IPS-18a (cell line): ENCODE data around the gene CHRFAM7A.
A peak's percentile ranks its signal among the peaks of the same experiment; 100 is the strongest.
"Not testable (repeated sequence)": the region's sequence is repeated elsewhere in the genome, so short reads cannot be mapped to it uniquely, and the experiment has no call there.

Experiments
- H3K27ac ChIP-seq: one replicate; pipeline ENCODE4 v1.5.1; 2013; ENCODE audit warnings: low read length
- H3K27me3 ChIP-seq: one replicate; pipeline ENCODE4 v1.6.1; 2013; ENCODE audit warnings: mild to moderate bottlenecking, low read length; ENCODE audit not compliant: control insufficient read depth, insufficient read depth
- H3K36me3 ChIP-seq: one replicate; pipeline ENCODE4 v1.6.1; 2013; ENCODE audit warnings: low read depth, low read length; ENCODE audit not compliant: control insufficient read depth
- H3K4me1 ChIP-seq: one replicate; pipeline ENCODE4 v1.6.1; 2013; ENCODE audit warnings: low read depth, low read length; ENCODE audit not compliant: control insufficient read depth
- H3K4me3 ChIP-seq: one replicate; pipeline ENCODE4 v1.5.1; 2013; ENCODE audit warnings: low read length
- H3K9ac ChIP-seq: one replicate; pipeline ENCODE4 v1.6.1; 2013; ENCODE audit warnings: mild to moderate bottlenecking, low read length, moderate library complexity
- H3K9me3 ChIP-seq: one replicate; pipeline ENCODE4 v1.6.1; 2013; ENCODE audit warnings: low read depth, low read length; ENCODE audit not compliant: control insufficient read depth

The CHRFAM7A gene

GRCh38 chr15:30374862-30375261 lies 18.5 kb downstream of the CHRFAM7A start:
- H3K4me1 ChIP-seq, H3K9ac ChIP-seq, H3K27ac ChIP-seq, H3K9me3 ChIP-seq, H3K4me3 ChIP-seq, H3K36me3 ChIP-seq, H3K27me3 ChIP-seq: not testable (repeated sequence)

- not testable (repeated sequence) for H3K27me3 ChIP-seq, H3K9me3 ChIP-seq, H3K27ac ChIP-seq, H3K4me3 ChIP-seq, H3K4me1 ChIP-seq, H3K9ac ChIP-seq, H3K36me3 ChIP-seq
Measured at GRCh38 chr15:30368271-30368670, 25.1 kb downstream of the CHRFAM7A start.

GRCh38 chr15:30367246-30367645 lies 26.1 kb downstream of the CHRFAM7A start:
- not testable (repeated sequence) for H3K4me1 ChIP-seq, H3K9ac ChIP-seq, H3K36me3 ChIP-seq, H3K27me3 ChIP-seq, H3K27ac ChIP-seq, H3K9me3 ChIP-seq, H3K4me3 ChIP-seq

GRCh38 chr15:30361404-30361803 lies 31.9 kb downstream of the CHRFAM7A start:
- H3K27me3 ChIP-seq, H3K36me3 ChIP-seq, H3K9ac ChIP-seq, H3K27ac ChIP-seq, H3K4me1 ChIP-seq, H3K4me3 ChIP-seq, H3K9me3 ChIP-seq: not testable (repeated sequence)

- not testable (repeated sequence) for H3K9me3 ChIP-seq, H3K27me3 ChIP-seq, H3K36me3 ChIP-seq, H3K4me1 ChIP-seq, H3K4me3 ChIP-seq, H3K9ac ChIP-seq, H3K27ac ChIP-seq
Measured at GRCh38 chr15:30360990-30361389, 32.4 kb downstream of the CHRFAM7A start.

GRCh38 chr15:30355043-30355442 lies 38.3 kb downstream of the CHRFAM7A start:
- not testable (repeated sequence) for H3K27me3 ChIP-seq, H3K9ac ChIP-seq, H3K4me3 ChIP-seq, H3K36me3 ChIP-seq, H3K9me3 ChIP-seq, H3K4me1 ChIP-seq, H3K27ac ChIP-seq

- not testable (repeated sequence) for H3K36me3 ChIP-seq, H3K9ac ChIP-seq, H3K27ac ChIP-seq, H3K9me3 ChIP-seq, H3K4me3 ChIP-seq, H3K27me3 ChIP-seq, H3K4me1 ChIP-seq
Measured at GRCh38 chr15:30349803-30350202, 43.5 kb downstream of the CHRFAM7A start.

- H3K9ac ChIP-seq, H3K27me3 ChIP-seq, H3K36me3 ChIP-seq, H3K9me3 ChIP-seq, H3K4me3 ChIP-seq, H3K4me1 ChIP-seq, H3K27ac ChIP-seq: not testable (repeated sequence)
Measured at GRCh38 chr15:30336584-30336983, 56.8 kb downstream of the CHRFAM7A start.

GRCh38 chr15:30334152-30334551 lies 59.2 kb downstream of the CHRFAM7A start:
- not testable (repeated sequence) for H3K4me3 ChIP-seq, H3K36me3 ChIP-seq, H3K4me1 ChIP-seq, H3K27me3 ChIP-seq, H3K27ac ChIP-seq, H3K9ac ChIP-seq, H3K9me3 ChIP-seq

- not testable (repeated sequence) for H3K27me3 ChIP-seq, H3K9me3 ChIP-seq, H3K9ac ChIP-seq, H3K27ac ChIP-seq, H3K36me3 ChIP-seq, H3K4me1 ChIP-seq
- H3K4me3 ChIP-seq = peak overlapping the region; percentile 23
Measured at GRCh38 chr15:30326145-30326544, 67.2 kb downstream of the CHRFAM7A start.

GRCh38 chr15:30321063-30321462 lies 72.3 kb downstream of the CHRFAM7A start:
- H3K9me3 ChIP-seq, H3K9ac ChIP-seq, H3K4me3 ChIP-seq, H3K27me3 ChIP-seq, H3K4me1 ChIP-seq, H3K36me3 ChIP-seq, H3K27ac ChIP-seq: not testable (repeated sequence)

- H3K4me1 ChIP-seq, H3K9me3 ChIP-seq, H3K27ac ChIP-seq, H3K36me3 ChIP-seq, H3K4me3 ChIP-seq, H3K27me3 ChIP-seq, H3K9ac ChIP-seq: not testable (repeated sequence)
Measured at GRCh38 chr15:30315704-30316103, 77.6 kb downstream of the CHRFAM7A start.

- H3K36me3 ChIP-seq, H3K4me1 ChIP-seq, H3K27ac ChIP-seq, H3K4me3 ChIP-seq, H3K9ac ChIP-seq, H3K27me3 ChIP-seq, H3K9me3 ChIP-seq: not testable (repeated sequence)
Measured at GRCh38 chr15:30310575-30310974, 82.8 kb downstream of the CHRFAM7A start.
